HG02588 (cell line): ENCODE measurements around the gene BPIFB6.
"Not testable (repeated sequence)": the region's sequence is repeated elsewhere in the genome, so short reads cannot be mapped to it uniquely, and the experiment has no call there.

Source experiments
- ATAC-seq: cut with Tn5 transposase; IDR thresholded peaks from one replicate; pipeline ENCODE4 v1.9.1; 2021; ENCODE audit warnings: mild to moderate bottlenecking, moderate library complexity; ENCODE audit not compliant: unreplicated experiment

BPIFB6 gene

GRCh38 chr20:33027769-33028751 is 3.4 kb upstream of the BPIFB6 start:
- ATAC-seq, result no peak

- no peak for ATAC-seq
Measured at GRCh38 chr20:33028875-33029274, 2.6 kb upstream of the BPIFB6 start.

- no peak for ATAC-seq
Measured at GRCh38 chr20:33030076-33030475, 1.4 kb upstream of the BPIFB6 start.

- ATAC-seq, result no peak
Measured at GRCh38 chr20:33030569-33030968, 879 bp upstream of the BPIFB6 start.

GRCh38 chr20:33032555-33032954 is 1.1 kb downstream of the BPIFB6 start:
- no peak for ATAC-seq

- ATAC-seq, result no peak
Measured at GRCh38 chr20:33033381-33033780, 1.9 kb downstream of the BPIFB6 start.

- ATAC-seq, result no peak
Measured at GRCh38 chr20:33034115-33034514, 2.7 kb downstream of the BPIFB6 start.

- no peak for ATAC-seq
Measured at GRCh38 chr20:33034901-33035492, 3.5 kb downstream of the BPIFB6 start.

GRCh38 chr20:33037456-33037855 is 6.0 kb downstream of the BPIFB6 start:
- ATAC-seq, result no peak

GRCh38 chr20:33038243-33038642 is 6.8 kb downstream of the BPIFB6 start:
- no peak for ATAC-seq

- ATAC-seq, result no peak
Measured at GRCh38 chr20:33042430-33042829, 11.0 kb downstream of the BPIFB6 start.

GRCh38 chr20:33042983-33043730 is 11.7 kb downstream of the BPIFB6 start:
- no peak for ATAC-seq

GRCh38 chr20:33043731-33044181 is 12.3 kb downstream of the BPIFB6 start:
- ATAC-seq, result no peak

- ATAC-seq, result not testable (repeated sequence)
Measured at GRCh38 chr20:33045129-33045721, 13.8 kb downstream of the BPIFB6 start.

- ATAC-seq, result no peak
Measured at GRCh38 chr20:33046412-33046811, 15.0 kb downstream of the BPIFB6 start.

GRCh38 chr20:33051333-33051732 is 19.9 kb downstream of the BPIFB6 start:
- ATAC-seq, result no peak

GRCh38 chr20:33053291-33054106 is 22.1 kb downstream of the BPIFB6 start, which contains the start of gene BPIFB3:
TSS of gene BPIFB3 (plus strand) at chr20:33053903. CDS start at chr20:33055436, 1,533 bp downstream.
- ATAC-seq, result no peak

GRCh38 chr20:33054381-33054780 is 22.9 kb downstream of the BPIFB6 start:
- ATAC-seq, result no peak

- ATAC-seq, result no peak
Measured at GRCh38 chr20:33054791-33055190, 23.3 kb downstream of the BPIFB6 start.

GRCh38 chr20:33059136-33059535 is 27.7 kb downstream of the BPIFB6 start:
- no peak for ATAC-seq
